Choroid plexus epithelial cell (primary cell): Measurements from ENCODE around the gene TMEM108.

ENCODE experiments used
- DNase-seq: peaks from one replicate; pipeline ENCODE4 v3.0.0-alpha.2; 2010; ENCODE audit warnings: low read depth
- H3K4me3 ChIP-seq: 2 replicates; pipeline ENCODE4 v1.5.1; 2011; ENCODE audit warnings: low read depth, mild to moderate bottlenecking, control low read depth, low read length, moderate library complexity
- TF ChIP-seq, protein P1 (sequence below): conservative IDR thresholded peaks from 2 replicates; pipeline ENCODE4 v1.5.1; 2011; ENCODE audit warnings: low read depth, mild to moderate bottlenecking, control low read depth, inconsistent platforms, low read length, moderate library complexity

TMEM108 gene

DNA sequence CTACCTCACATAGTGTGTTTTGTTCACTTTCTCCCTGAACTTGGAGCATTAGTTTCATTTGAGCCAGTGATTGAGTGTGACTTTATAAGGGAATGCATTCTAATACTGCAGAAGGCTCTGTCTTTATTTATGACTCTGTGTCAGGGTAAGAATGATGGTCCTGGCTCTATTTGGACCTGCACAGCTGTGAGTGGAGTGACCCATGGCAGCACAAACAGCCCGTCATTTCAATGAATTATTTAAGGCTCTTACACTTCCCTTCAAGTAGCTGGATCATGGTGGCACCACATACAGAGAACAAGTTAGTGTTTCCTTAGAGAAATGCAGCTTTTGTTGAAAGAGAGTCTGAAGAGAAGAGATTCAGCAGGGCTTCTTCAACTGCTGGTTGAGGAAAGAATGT is 16.4 kb downstream of the TMEM108 start:
- DNase-seq, result no peak
- no peak overlapping the region for H3K4me3 ChIP-seq
- TF ChIP-seq, protein P1, sequence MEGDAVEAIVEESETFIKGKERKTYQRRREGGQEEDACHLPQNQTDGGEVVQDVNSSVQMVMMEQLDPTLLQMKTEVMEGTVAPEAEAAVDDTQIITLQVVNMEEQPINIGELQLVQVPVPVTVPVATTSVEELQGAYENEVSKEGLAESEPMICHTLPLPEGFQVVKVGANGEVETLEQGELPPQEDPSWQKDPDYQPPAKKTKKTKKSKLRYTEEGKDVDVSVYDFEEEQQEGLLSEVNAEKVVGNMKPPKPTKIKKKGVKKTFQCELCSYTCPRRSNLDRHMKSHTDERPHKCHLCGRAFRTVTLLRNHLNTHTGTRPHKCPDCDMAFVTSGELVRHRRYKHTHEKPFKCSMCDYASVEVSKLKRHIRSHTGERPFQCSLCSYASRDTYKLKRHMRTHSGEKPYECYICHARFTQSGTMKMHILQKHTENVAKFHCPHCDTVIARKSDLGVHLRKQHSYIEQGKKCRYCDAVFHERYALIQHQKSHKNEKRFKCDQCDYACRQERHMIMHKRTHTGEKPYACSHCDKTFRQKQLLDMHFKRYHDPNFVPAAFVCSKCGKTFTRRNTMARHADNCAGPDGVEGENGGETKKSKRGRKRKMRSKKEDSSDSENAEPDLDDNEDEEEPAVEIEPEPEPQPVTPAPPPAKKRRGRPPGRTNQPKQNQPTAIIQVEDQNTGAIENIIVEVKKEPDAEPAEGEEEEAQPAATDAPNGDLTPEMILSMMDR, result no peak

DNA sequence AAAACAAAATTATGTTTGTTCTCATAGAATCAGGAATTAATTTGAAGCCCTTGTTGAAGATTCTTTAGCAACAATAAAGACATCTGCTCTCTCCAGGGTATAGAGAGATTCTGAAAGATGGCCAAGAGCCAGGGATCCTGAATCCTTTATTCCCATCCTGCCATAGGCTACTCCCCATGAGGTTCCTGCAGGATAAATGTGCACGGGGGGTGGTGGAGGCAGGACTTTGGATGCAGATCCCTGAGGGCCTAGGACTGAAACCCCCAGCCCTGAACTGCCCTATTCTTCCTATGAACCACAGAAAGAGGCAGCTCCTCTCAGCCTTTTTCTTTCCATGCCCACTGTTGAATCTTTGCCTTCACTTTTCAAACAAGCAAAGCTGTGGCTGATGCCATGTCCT is 17.1 kb downstream of the TMEM108 start:
- no peak overlapping the region for H3K4me3 ChIP-seq
- TF ChIP-seq, protein P1, result no peak
- no peak for DNase-seq

DNA sequence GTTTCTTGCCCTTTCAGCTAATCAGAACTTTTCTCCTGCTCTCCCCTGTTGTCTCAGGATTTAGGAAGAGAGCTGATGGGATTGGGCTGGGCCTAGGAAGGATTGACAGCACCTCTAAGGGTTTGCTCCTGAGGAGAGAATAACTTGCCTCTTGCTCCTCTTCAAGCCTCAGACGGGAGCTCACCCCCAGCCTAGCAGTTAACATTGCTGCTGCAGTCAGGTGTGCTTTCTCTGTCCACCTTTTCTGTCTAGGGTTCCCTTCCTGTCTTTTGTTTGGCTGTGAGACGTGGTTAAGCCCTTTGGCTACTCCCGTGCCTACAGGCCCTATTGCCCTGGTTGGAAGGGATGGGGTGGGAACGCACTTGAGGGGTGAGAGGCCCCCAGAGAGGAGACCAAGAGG is 20.1 kb downstream of the TMEM108 start:
- DNase-seq, result no peak
- TF ChIP-seq, protein P1, result no peak
- H3K4me3 ChIP-seq, result no peak overlapping the region

DNA sequence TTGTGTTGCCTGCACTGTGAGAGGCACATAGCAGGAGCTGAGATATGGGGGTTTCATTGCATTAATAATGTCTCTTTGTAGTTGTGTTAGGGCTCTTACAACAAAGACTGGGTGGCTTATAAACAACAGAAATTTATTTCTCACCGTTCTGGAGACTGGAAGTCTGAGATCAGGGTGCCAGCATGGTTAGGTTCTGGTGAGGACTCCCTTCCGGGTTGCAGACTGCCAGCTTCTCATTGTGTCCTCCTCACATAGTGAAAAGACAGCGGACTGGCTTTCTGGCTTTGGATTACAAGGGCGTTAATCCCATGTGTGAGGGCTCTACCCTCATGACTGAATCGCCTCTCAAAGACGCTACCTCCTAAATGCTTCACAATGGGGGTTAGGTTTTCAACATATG is 20.6 kb downstream of the TMEM108 start:
- TF ChIP-seq, protein P1, result no peak
- DNase-seq, result no peak
- H3K4me3 ChIP-seq, result no peak overlapping the region

DNA sequence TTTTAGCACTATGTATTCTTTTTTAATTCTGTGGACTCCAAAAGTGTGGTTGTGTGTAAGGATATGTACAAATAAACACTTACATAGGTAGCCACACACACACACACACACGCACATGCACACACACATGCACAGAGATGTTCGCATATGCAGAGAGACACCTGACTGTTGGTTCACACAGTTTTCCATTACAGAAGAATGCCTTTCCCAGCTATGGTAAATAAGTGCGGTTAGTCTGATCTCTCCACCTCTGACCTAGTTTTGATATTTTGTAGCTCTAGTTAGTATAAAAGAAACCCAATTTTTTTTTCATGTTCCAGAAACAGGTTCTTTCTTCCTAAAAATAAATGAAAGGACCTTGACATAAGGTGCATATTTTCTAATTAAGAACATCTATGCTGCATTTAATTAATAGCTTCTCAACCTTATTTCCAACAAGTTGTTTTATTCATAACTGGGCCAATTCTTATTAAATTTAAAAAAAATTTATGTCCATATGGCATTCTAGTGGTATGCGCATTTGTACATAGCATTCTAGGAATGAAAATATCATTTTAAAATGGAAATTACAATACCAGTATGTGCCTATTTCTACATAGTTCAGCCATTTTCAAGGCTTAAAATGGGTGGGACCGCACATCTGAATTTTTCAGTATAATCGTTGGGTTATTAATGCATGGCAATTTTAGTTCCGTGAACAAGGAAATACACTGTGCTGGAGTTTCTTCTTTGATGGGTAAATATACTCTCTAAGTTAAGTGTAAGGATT is 27.2 kb downstream of the TMEM108 start:
- TF ChIP-seq, protein P1, result no peak
- no peak overlapping the region for H3K4me3 ChIP-seq
- DNase-seq, result no peak

DNA sequence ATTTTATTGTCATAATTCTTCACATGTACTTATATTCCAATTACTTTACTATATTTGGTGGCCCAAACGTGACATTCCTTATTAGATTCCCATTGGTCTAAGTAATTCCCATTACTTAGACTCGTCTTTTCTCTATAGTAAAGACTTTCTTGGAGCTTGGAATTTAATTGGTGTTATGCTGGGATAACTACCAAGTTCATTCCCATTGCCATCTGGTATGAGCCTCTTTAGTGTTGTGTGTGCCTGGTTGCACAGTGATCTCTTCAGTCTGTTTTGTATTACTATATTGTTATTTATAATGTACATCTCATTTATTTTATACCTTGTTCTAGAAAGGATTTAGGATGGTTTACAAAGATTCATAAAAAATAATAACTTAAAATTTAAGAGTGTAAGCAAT is 27.8 kb downstream of the TMEM108 start:
- H3K4me3 ChIP-seq, result no peak overlapping the region
- no peak for DNase-seq
- TF ChIP-seq, protein P1, result no peak
